Colonic mucosa (tissue), 4 donors: ENCODE data around the gene ABHD1. TPM values are rescaled to one million over a fixed set of nuclear protein-coding genes. Genes with fewer than 3 reads are reported as not detected.

Experiments used
- DNase-seq: peaks from one replicate; pipeline ENCODE4 v3.0.0-alpha.2; 2020
- H3K27ac ChIP-seq: fragments of 200-600 bp; one replicate; pipeline ENCODE4 v1.8.0; 2021
- H3K27me3 ChIP-seq: fragments of 200-600 bp; one replicate; pipeline ENCODE4 v1.8.0; 2021
- H3K36me3 ChIP-seq: fragments of 200-600 bp; one replicate; pipeline ENCODE4 v1.8.0; 2021
- H3K4me1 ChIP-seq: fragments of 200-600 bp; one replicate; pipeline ENCODE4 v1.8.0; 2021; ENCODE audit warnings: mild to moderate bottlenecking
- H3K4me3 ChIP-seq: fragments of 200-600 bp; one replicate; pipeline ENCODE4 v1.8.0; 2021
- H3K9ac ChIP-seq, 2 donors: one replicate each; pipeline ENCODE4 v1.7.0; 2013; ENCODE audit warnings: control low read depth in 2 of 2, low read depth in 2 of 2, low read length in 2 of 2
- H3K9me3 ChIP-seq: fragments of 200-600 bp; one replicate; pipeline ENCODE4 v1.8.0; 2021
- intact Hi-C: fragments of 100-400 bp; cut with DNase I; formaldehyde crosslinking; loops from one replicate; pipeline ENCODE4 v1.14.1; 2022
- total RNA-seq, 2 donors: library from RNA; stranded (reverse); fragmentation: NEBNext Ultra II Directional in 1 of 2; extraction: Animal tissue kit (Norgen Biotek cat#: 25700) in 1 of 2; gene quantifications; one replicate each; pipeline ENCODE4 v1.2.1, GENCODE V29; 2021
- TF ChIP-seq, protein P1 (sequence below): fragments of 200-600 bp; IDR thresholded peaks from one replicate; pipeline ENCODE4 v1.8.0; 2022; ENCODE audit warnings: antibody characterized with exemption, mild to moderate bottlenecking
- donor health status: healthy.
- donor health status: DM: no; HTN: no; CAD: no.
- donor health status: DM: no; HTN: no; CAD: no.

ABHD1 gene
- total RNA-seq, 2 donors from 2014 or later = not detected

DNA sequence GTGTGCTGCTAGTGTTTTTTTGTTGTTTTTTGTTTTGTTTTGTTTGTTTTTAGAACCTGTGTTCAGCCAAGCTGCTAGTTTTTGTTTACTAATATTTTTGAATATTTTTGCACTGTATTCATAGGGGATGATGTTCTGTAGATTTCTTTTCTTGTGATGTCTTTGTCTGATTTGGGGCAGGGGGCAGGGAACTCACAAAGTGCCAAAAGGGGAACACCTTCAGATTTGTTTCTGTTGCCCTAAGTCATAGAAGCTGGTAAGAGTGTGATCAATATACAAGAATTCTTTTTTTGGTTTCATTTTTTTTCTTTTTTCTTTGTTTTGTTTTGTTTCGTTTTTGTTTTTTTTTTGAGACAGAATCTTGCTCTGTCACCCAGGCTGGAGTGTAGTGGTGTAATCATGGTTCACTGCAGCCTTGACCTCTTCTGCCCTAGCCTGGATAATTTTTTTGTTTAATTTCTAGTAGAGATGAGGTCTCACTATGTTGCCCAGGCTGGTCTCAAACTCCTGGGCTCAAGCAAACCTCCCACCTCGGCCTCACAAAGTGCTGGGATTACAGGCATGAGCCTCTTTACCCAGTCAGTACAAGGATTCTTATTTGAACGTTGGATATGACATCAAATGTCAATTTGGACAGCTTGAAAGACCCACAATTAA, 55.9 kb downstream of the ABHD1 start:
- intact Hi-C loops = no loop called here
- no peaks in the 10 kb centered on the region for H3K36me3 ChIP-seq
- no peak for DNase-seq
- H3K9ac ChIP-seq = no peak overlapping the region
- no peaks in the 10 kb centered on the region for H3K9me3 ChIP-seq
- TF ChIP-seq, protein P1, sequence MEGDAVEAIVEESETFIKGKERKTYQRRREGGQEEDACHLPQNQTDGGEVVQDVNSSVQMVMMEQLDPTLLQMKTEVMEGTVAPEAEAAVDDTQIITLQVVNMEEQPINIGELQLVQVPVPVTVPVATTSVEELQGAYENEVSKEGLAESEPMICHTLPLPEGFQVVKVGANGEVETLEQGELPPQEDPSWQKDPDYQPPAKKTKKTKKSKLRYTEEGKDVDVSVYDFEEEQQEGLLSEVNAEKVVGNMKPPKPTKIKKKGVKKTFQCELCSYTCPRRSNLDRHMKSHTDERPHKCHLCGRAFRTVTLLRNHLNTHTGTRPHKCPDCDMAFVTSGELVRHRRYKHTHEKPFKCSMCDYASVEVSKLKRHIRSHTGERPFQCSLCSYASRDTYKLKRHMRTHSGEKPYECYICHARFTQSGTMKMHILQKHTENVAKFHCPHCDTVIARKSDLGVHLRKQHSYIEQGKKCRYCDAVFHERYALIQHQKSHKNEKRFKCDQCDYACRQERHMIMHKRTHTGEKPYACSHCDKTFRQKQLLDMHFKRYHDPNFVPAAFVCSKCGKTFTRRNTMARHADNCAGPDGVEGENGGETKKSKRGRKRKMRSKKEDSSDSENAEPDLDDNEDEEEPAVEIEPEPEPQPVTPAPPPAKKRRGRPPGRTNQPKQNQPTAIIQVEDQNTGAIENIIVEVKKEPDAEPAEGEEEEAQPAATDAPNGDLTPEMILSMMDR = no peak
- H3K4me1 ChIP-seq = no peaks in the 10 kb centered on the region
- no peaks in the 10 kb centered on the region for H3K27me3 ChIP-seq
- no peak overlapping the region for H3K27ac ChIP-seq
- H3K4me3 ChIP-seq = no peak overlapping the region

Other genes starting within 250 kb of the ABHD1 start
- gene MAPRE3, start 153.2 kb upstream of the ABHD1 start, total RNA-seq = 10 to 100 TPM; 21.6 to 22.0 TPM
- gene TMEM214, start 90.8 kb upstream of the ABHD1 start, total RNA-seq = 100 to 1,000 TPM in 1 of 2 donors, 10 to 100 TPM in 1; 76.6 to 121 TPM
- 10 to 100 TPM; 15.1 to 16.8 TPM for gene AGBL5, start 72.1 kb upstream of the ABHD1 start, total RNA-seq
- 100 to 1,000 TPM; 272 to 331 TPM for gene OST4, start 52.2 kb upstream of the ABHD1 start, total RNA-seq
- 10 to 100 TPM; 20.2 to 43.0 TPM for gene EMILIN1, start 45.2 kb upstream of the ABHD1 start, total RNA-seq
- 10 to 100 TPM in 1 of 2 donors, 1 to 10 TPM in 1; 8.9 to 20.3 TPM for gene KHK, start 37.0 kb upstream of the ABHD1 start, total RNA-seq
- 1 to 10 TPM; 1.3 to 3.1 TPM for gene CGREF1, start 4.7 kb upstream of the ABHD1 start, total RNA-seq
- 10 to 100 TPM; 42.7 to 72.1 TPM for gene PREB, start 10.8 kb downstream of the ABHD1 start, total RNA-seq
- gene PRR30, start 15.6 kb downstream of the ABHD1 start, total RNA-seq = not detected
- under 1 TPM; 0.05 to 0.07 TPM for gene TCF23, start 25.2 kb downstream of the ABHD1 start, total RNA-seq
- 10 to 100 TPM; 80.7 to 83.4 TPM for gene ATRAID, start 88.2 kb downstream of the ABHD1 start, total RNA-seq
- gene SLC5A6, start 88.5 kb downstream of the ABHD1 start, total RNA-seq = 10 to 100 TPM; 19.4 to 57.5 TPM
- 10 to 100 TPM; 11.1 to 49.1 TPM for gene CAD, start 93.6 kb downstream of the ABHD1 start, total RNA-seq
- not detected for gene SLC30A3, start 139.2 kb downstream of the ABHD1 start, total RNA-seq
- not detected for gene DNAJC5G, start 151.6 kb downstream of the ABHD1 start, total RNA-seq
- gene TRIM54, start 158.6 kb downstream of the ABHD1 start, total RNA-seq = under 1 TPM in 1 of 2 donors, not detected in 1; 0.24 TPM
- 1 to 10 TPM in 1 of 2 donors, under 1 TPM in 1; 0.74 to 1.0 TPM for gene UCN, start 184.6 kb downstream of the ABHD1 start, total RNA-seq
- gene MPV17, start 199.3 kb downstream of the ABHD1 start, total RNA-seq = 10 to 100 TPM; 35.0 to 58.3 TPM
- gene GTF3C2, start 232.9 kb downstream of the ABHD1 start, total RNA-seq = 10 to 100 TPM; 48.4 to 60.0 TPM
- gene EIF2B4, start 246.5 kb downstream of the ABHD1 start, total RNA-seq = 10 to 100 TPM; 34.5 to 35.4 TPM
- gene SNX17, start 246.8 kb downstream of the ABHD1 start, total RNA-seq = 10 to 100 TPM; 77.1 to 99.6 TPM